NCI-H1417 treated with DMSO at 0.1 percent for 48 hours (cell line): Measurements from ENCODE around the gene FOXP1.

Experiments
- DNase-seq: peaks from one replicate; lab custom pipeline; 2025; lab: John Stamatoyannopoulos, UW

Gene FOXP1

DNA sequence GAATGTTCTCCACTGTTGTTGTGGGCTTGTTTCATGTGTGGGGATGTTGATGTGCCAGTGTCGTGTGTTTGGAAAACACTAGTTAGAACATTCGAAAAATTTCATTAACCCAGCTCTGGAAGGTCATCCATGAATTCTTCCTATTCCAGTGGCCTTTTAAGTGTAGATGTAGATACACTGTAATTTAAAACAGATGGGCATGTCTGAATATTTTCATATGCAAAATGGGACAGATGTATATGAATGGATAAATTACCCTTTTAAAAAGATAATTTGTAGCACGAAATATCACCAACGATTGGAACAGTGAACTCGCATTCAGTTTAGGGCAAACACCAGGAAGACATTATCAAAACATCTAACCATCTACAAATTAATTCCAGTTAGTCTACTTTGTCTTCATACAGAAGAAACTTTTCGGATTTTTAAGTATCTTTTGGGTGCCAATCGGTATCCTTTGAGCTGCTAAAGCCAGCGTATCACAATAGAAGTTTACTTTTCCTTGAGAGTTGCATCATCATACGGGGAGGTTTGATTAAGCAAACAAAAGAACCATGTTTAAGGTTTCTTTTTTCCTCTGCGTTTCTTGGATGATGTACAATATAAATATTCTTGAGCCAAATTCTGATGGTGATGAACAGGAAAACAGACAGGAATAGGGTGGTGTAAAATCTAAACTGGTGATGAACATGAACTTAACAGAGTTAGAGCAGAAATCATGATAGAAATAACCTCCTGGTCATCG lies 528.1 kb downstream of the FOXP1 start:
- no peak for DNase-seq

DNA sequence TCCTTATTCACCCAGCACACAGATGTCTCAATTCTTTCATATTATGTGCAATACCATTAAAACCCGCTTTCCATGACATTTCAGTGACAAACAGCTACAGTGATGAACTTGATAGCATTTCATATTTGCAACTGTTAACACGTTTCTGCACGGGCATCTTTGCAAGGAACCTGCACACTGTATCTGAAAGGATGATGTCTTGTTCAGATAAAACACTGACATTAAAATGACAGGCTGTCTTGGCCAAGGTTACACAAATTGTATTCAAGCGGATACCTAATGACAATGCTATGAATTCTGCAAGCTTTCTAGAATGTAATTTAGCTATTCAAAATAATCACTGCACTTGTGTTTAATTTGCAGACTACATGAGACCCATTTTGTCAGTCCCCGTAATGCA lies 529.2 kb downstream of the FOXP1 start:
- DNase-seq, result no peak

DNA sequence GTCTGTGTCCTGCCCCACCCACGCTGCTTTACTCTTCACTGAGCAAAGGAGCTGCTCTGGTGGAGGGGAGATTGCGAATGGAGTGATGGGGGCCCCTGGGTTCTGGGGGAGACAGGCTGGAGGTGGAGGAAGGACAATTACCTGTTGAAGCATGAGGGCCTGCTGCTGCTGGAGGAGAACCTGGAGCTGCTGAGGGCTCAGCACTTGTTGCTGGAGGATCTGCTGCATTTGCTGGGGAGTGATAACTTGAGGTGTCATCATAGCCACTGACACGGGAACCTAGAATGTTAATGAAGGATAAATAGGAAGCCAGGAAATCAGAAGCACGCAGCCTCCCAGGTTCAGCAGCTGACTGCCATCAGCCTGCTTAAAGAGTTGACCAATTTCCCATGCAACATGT lies 530.0 kb downstream of the FOXP1 start:
- no peak for DNase-seq

DNA sequence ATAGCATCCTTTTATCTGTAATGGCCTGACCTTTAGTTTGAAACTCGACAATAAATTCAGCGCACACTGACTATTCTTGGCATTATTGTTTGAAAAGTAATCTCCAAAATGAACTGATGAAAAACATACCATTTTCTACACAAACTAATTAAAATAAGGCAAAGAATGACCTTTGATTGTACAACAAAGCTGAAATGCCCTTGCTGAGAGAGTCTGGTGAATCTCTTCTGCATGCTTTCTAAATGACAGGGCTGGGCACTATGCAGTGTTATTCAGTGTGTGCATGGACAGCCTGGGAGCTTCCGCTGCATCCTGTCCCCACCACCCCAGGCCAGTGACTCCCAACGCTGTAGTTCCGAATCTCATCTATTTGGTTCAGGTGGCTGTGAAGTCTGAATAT lies 530.8 kb downstream of the FOXP1 start:
- DNase-seq, result no peak

DNA sequence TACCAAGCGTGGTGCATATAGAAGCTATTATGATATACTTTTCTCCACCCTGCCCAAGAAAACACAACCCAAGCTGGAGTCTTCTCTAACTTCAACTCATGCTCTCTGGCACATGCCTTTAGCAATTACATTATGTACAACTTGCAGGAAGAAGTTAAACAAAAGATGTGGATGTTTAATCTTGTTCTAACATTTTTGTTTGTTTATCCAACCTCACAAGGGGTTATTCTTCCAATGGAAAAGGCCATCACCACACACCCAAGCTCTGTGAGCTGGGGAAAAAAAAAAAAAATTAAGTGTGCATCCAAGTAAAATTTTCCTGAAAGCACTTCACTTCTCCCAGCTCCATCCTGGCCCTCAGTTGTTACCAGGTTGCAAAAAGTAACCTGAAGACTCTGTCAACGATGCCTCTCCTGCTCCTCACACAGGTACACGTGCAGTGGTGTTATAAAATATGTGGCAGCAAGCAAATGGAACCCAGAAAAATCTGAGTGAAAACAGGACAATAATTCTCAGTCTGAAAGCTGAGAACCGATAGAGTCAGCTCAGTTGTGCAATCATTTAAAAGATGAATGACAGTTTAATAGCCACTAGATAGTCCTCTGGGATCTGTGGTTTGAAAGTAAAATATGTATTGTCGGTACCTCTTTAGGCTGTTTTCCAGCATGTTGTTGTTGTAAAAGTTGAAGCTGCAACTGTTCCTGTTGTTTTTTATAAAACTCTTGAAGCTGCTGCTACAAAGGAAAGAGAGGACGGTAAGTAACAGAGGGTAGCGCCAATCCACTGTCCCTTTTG lies 531.4 kb downstream of the FOXP1 start:
- no peak for DNase-seq

DNA sequence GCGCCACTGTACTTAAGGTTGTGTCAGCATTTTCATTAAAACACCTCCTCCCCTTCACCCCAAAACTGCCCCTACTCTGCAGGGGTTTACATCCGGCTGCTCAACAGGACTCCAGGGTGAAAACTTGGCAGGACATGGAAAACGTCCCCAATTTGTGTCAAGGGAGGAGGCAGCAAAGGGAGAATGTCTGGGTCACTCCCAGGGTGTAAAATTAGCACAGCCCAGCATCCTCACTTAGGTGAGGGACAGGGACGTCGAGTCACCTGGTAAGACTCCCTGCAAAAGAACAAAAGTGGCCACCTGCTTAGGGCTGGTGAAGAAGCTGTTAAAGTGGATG lies 532.3 kb downstream of the FOXP1 start:
- DNase-seq, result no peak

DNA sequence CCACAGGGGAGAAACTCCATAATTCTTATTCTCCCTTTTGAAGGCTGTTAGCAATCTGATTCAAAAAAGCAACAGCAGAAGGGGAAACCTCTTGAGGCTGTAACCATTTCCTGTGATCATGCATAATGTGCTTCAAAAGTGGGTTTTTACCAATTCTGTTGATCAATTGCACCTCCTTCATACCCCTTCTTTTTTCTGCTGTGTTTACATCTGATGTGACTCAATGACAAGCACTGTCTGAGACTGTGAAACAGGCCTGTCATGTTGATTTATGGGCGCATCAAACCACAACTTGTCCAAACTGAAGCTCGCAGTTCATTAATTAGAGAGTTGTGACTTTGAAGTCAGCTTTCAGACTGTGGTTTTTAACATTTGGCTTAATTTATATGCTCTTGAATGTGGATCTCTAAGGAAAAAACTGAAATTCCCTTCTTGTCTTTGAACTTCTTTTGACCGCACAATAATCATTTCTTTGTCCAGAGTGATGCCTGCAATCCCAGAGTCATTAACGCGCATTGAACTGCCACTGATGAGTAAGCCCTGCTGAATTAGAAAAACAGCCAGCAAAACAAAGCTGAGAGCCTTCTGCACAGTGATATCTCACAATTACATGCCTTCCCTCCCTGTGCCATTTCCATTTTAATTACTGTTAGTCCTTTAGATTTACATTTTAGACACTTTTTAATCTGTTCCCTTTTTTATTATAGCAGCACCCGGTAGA lies 532.8 kb downstream of the FOXP1 start:
- DNase-seq, result no peak

DNA sequence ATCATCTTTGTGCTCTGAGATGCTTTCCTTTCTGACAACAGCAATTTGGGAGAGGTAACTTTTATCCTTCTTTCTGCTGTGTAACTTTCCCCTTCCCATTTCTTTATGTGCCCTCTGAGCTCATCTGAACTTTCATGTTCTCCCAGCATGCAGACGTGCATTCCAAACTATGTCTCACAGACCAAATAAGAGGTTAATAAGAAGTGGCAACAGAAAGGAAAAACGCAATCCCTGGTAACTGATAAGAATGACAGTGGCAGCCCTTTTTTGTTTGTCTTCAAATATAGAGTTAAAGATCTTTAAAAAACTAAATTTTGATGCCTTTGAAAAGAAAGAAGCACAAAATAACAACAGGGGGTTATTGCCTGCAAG lies 533.4 kb downstream of the FOXP1 start:
- DNase-seq, result no peak

DNA sequence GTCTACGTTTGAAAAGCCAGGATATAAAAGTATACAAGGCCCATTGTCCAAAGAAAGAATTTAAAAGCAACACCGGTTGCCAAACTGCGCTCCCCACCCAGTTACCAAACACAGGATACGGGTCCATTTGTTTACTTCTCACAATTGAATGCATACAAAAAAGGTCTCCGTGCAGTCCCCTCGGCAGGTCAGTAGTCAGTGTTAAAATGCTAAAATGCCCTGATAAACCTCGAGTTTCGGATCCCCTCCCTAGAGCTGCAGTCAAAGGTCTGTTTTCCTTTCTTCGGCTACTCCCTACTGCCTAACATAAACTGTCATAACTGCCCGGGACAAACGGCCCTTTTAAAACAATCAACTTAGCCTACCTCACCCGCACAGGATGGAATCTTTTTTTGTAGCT lies 534.6 kb downstream of the FOXP1 start:
- DNase-seq, result no peak

DNA sequence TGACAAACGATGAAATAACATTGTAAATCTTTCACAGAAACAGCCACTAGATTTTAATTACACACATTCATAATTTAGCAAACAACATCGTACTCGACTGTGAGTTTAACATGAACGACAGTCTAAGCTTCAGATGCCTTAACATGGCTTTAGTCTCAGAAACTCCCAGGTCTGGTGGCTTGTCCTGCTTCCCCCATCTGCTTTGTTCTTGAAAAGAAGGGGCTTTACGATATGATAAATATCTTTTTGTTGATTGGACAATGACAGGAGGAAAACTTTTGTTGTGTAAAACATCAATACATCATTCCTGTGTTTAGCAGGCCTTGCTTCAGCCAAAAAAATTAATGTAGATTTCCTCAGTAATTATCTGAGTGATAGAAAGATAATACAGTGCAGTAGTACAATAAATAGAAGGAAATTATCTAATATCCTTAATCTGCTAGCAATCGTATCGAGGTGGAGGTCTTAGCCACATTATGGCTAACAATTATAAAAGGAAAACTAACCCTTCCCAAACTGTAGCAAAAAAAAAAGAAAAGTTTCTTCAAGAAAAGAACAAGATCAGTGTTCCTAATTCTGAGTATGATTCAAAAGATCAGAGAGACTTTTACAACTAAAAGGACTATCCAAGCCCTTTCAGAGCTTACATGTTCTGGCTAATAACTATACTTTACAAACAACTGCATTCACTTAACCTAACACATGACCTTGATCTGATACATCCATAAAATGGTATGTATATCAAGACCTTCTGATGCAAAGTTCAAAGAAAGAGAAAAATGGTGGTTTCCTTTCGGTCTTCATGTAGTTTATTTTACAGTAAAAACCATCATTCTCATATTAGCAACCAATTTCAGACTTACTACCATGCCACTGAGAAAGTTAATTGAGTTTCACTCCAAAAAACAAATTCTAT lies 535.7 kb downstream of the FOXP1 start:
- DNase-seq, result no peak

DNA sequence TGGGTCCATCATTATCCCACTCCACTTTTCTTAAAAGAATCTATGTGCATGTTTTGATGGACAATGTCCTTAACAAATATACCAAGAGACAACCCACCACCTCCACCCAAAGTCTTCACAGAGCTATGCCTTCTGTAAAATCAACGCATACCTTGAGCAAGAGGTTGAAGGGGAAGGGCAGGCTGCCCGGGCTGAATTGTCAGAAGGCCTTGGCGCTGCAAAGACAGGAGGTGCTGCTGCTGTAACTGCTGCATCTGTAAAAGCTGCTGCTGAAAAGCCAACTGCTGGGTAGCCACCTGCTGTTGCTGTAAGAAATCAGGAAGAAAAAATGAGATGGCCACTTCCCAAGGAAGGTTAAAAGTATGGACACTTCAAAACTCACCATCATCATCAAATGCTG lies 536.7 kb downstream of the FOXP1 start:
- no peak for DNase-seq

DNA sequence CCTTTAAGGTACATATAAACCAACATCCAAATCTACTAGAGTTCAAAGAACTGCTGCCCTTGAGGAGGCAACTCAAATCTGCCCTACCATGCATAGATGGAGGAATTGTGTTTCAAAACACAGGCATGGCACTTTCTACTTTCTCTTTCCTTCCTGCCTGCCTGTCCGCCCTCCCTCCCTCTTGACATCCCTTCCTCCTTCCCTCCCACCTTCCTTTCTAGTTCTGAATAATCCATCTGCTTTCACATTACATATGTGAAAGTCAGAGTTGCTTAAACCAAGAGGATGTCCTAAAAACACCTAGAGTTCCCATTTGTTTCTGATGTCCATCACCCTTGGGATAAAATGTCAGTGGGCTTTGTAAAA lies 537.6 kb downstream of the FOXP1 start:
- no peak for DNase-seq

DNA sequence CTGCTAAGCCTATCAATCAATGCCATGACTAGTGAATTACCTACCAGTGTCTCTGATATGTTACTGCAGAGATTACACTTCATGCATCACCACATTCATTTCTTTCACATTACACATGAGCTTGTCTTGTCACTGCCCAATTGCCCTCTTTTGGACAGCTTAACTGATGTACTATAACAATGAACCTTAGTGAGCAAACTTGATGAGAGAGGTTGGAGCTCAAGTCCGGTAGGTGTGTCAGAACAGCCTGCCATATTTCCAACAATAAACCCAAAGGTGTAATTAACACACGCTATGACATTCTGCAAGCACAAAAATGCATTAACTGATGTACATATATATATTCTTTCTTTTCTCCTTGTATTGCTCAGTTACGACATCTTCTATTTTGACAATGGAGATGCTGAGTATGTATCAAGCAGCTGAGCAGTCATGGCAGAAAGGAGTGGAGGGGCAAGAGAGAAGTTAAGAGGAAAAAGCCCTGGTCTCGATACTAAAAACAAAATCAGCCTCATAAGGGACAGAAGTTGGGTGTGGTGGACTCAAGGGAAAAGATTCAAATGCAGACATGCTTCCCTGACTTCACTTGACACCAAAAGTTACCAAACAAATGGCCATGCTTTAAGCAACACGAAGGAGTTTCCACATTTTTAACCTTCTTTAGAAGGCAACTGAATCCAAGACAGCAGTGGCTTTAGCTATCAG lies 538.2 kb downstream of the FOXP1 start:
- DNase-seq, result no peak

DNA sequence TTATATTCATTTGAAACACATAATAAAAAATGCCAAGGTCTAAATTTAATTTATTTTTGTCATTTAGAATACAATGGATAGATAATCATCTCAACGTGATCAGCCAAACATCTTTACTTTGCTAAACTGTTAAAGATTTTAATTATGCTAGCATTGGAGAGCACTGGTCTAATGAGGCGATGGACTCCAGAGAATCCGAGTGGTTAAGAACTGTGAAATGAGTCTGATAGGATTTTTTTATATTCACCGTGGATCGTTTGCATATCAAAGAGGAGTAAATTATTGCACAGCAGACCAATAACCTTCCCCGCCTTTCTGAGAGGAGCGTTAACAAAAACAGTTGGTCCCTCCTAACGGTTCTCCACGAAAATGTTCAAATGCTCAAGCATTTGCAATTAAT lies 540.8 kb downstream of the FOXP1 start:
- no peak for DNase-seq

DNA sequence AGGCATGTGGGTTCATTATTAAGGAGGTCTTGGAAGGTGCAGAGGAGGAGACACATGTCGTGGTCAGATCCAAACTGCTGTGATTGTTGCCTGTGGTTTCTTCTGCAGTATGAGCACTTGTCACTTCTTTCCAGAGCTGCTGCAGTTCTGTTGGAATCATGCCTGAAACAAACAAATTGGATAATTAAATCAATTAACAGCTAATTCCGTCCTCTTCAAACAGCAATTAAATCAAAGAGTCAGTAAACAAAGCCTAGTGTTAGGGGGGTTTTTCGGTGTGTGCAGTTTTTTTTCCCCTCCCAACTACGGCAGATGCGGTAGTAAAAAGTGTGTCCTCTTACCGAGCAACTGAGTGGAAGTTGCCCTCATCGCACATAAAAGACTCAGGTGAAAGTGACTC lies 542.2 kb downstream of the FOXP1 start:
- no peak for DNase-seq

DNA sequence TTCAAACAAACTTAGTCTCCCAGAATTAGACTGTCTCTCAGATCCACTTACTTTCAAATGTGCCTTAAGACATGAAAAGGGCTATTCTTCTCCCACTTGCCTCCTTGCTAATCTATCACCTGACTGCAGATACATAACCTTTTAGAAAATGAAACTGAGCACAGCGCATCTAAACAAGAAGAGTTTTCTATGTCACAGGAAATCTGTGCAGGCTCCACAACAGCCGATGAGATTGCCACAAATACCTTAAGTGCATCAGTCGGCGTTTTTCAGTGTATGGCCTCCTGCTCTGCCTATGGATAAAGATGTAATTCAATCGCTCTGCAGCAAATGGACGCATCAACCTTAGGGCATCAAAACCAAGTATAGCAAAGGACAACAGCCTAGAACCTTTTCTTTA lies 544.2 kb downstream of the FOXP1 start:
- no peak for DNase-seq

DNA sequence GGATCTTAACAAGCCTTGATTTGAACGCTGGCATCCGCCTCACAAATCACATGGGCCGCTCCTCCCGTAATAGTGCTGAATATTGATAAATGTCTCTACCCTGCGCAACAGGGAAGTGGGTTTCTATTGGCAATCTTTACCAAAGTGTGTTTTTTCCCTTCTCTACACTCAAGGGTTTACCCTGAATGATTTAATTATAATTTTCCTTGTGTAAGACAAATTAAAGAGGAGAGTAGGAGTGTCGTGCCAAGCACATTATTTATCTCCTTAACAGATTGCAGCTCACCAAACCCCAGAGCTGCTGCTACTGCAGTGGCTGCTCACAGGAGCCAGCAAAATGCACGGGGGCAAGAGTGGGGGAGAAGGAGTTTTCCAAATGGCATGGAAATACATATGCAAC lies 545.8 kb downstream of the FOXP1 start:
- no peak for DNase-seq

DNA sequence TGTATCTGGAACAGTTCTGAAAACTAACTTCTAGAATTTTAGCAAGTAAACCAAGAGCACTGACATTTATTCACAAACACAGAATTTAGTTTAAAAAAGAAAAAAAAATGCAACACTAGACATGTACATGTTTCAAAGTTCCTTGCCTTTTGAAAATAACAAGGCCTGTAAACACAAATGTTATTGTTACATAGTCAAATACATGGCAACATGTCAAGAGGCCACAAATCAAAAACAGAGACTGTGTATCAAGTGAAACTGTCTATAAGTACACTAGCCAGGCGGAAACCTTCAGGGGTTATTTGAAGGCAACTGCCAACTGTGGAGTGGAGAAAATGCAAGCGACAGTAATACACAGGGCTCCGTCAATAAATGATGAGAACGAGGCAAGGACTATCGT lies 547.6 kb downstream of the FOXP1 start:
- DNase-seq, result no peak

DNA sequence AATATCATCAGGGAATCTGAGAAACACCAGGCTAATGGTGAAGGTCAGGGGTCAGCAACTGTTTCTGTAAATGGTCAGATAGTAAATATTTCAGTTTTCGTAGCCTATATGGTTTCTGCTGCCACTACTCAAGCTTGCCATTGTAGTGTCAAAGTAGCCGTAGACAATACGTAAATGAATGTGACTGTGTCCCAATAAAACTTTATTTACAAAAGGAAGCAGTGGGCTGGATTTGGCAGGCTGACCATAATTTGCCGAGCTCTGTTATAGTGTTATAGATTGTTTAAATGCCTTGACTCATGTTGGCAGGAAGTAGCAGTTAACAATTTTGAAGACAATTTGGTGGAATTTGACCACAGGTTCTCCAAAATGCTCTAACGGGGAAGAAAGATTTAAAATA lies 548.2 kb downstream of the FOXP1 start:
- no peak for DNase-seq

DNA sequence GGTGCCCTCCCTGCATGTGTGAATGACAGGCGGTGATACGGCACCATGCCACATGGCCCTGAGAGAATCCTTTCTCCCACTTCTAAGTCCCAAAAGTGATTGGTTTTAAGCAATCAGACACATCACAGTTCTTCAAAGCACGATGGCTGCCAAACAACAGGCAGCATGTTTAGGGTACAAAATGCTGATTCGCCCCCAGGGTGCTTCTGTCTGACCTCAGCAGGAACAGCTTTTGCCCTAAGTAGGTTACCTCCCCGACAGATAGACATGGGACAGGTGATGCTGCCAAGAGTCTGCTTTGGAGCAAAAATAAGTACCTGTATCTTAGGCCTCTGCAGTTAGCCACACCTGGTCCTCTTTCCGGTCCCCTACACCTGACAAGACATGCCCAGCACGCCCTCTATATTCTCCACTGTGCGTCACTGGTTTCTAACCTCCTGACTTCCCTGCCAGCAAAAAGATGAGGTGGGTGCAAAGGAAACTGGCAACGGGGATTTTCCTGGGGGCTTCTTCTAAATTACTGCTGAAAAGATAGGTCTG lies 549.8 kb downstream of the FOXP1 start:
- DNase-seq, result no peak

DNA sequence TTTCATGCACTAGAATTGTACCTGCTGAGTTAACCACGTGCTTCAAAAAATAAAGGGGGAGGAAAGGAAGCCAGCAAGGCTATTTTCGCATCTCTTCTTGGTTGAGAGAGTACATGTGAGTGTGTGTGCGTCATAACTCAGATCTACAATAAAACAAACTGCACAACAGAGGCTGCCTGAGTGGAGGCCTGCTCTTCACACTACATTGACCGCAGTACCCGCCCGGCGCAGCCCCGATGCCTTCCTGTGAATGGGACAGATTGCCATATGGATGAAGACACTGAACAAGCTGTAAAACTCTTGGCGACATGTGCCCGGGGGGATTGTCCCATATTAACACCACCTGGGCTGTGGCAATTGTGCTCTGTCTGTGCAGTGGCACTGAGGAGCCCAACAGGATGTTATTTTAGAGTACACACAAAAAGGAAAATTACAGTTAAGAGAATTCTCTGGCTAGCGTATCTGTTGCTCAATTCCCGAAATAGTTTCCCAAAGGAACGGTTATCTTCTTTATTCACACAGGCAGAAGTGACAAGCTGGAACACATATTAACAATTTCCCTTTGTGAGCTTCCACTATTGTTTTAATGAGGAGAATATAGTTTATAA lies 551.5 kb downstream of the FOXP1 start:
- DNase-seq, result no peak
